ENCODE measurements around the gene KCNQ1.

Gene KCNQ1

GRCh38 chr11:2433106-2433925 lies 11.5 kb upstream of the KCNQ1 start:
- TF ChIP-seq CTCF (IDR thresholded peaks at IDR 0.05; ENCODE audit: low read depth, low read length), result no peak
- no peak overlapping the region for H3K4me3 ChIP-seq (ENCODE audit: low read depth, low read length)

- no peak for TF ChIP-seq CTCF (IDR thresholded peaks at IDR 0.05; ENCODE audit: low read depth, low read length)
Measured at GRCh38 chr11:2434008-2434407, 10.8 kb upstream of the KCNQ1 start.

GRCh38 chr11:2434506-2435255 lies 10.1 kb upstream of the KCNQ1 start:
- no peak for TF ChIP-seq CTCF (IDR thresholded peaks at IDR 0.05; ENCODE audit: low read depth, low read length)
- no peak overlapping the region for H3K4me3 ChIP-seq (ENCODE audit: low read depth, low read length)

More at GRCh38 chr11:2434008-2434407, 10.8 kb upstream of the KCNQ1 start:
- H3K4me3 ChIP-seq (ENCODE audit: low read depth, low read length), result no peak overlapping the region

GRCh38 chr11:2435288-2436012 lies 9.4 kb upstream of the KCNQ1 start:
- no peak overlapping the region for H3K4me3 ChIP-seq (ENCODE audit: low read depth, low read length)
- TF ChIP-seq CTCF (IDR thresholded peaks at IDR 0.05; ENCODE audit: low read depth, low read length), result no peak

GRCh38 chr11:2436013-2436520 lies 8.7 kb upstream of the KCNQ1 start:
- H3K4me3 ChIP-seq (ENCODE audit: low read depth, low read length), result no peak overlapping the region
- no peak for TF ChIP-seq CTCF (IDR thresholded peaks at IDR 0.05; ENCODE audit: low read depth, low read length)

GRCh38 chr11:2436521-2437031 lies 8.2 kb upstream of the KCNQ1 start:
- H3K4me3 ChIP-seq (ENCODE audit: low read depth, low read length), result no peak overlapping the region
- no peak for TF ChIP-seq CTCF (IDR thresholded peaks at IDR 0.05; ENCODE audit: low read depth, low read length)
